HG03457 (cell line): ENCODE results near the gene PAM.
"Not testable (repeated sequence)": the region's sequence is repeated elsewhere in the genome, so short reads cannot be mapped to it uniquely, and the experiment has no call there.

Source experiments
- ATAC-seq: cut with Tn5 transposase; IDR thresholded peaks from one replicate; pipeline ENCODE4 v1.9.1; 2021; ENCODE audit warnings: moderate number of reproducible peaks; ENCODE audit not compliant: unreplicated experiment

Gene PAM

GRCh38 chr5:102750151-102750834, 4.8 kb upstream of the PAM start:
- ATAC-seq: no peak

- ATAC-seq: not testable (repeated sequence)
Measured at GRCh38 chr5:102751903-102752376, 3.2 kb upstream of the PAM start.

DNA sequence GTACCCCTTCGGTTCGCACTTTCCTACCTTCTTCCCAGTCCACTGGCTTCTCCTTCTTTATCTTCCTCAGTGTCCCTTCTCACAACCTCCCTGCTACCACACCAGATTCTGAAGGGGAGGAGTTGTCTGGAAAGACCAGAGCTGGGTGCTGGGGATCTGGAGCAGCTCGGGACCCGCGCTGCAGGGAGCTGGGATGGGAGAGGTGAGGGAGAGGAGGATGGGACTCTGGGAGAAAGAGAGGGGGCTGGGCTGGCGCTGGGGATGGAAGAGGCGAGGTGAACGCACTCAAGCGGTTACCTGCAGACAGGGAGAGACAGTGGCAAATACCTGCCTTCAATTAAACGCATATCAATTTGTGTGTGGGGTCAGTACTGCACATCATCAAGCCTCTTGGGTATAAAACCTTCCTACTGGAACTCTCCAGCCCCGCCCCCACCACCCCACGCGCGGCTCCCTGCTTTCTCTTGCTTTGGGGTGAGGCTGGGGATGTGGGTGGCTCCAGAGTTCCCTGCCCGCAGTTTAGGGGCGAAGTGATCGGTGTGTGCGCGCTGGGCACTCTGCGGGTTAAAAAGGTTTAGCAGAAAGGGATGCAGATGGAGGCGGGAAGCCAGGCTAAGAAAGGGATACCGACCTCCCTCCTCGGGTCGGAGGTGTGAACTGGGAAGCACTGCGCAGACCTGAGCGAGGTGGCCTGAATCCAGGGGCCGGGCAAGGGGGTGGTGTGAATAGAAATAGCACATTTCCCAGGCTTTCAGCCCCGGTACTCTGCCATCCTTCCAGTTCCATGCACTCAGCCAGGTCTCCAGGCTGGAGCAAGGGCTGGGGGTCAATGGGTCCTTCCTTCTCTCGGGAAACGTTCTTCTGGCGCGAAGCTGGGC, 977 bp upstream of the PAM start:
- no peak for ATAC-seq

- peak; percentile 79 for ATAC-seq
Measured at GRCh38 chr5:102755686-102756371, 724 bp downstream of the PAM start.

DNA sequence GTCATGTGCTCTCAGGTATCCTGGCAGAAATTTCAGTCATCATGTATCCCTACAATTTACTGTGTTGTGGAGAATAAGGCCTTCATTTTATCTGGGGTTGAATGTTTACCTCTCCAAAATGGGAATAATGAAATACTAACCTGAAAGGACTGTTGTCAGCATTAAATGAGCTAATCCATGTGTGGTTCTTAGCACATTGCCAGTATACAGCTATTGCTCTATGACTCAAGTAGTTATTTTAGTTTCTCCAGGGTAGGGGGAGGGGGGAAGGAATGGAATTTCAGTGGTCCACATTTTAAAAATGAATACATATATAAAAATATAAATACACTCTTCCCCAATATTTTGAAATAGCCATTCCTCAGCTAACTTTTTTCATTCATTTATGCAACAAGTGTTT, 3.5 kb downstream of the PAM start:
- ATAC-seq: no peak

DNA sequence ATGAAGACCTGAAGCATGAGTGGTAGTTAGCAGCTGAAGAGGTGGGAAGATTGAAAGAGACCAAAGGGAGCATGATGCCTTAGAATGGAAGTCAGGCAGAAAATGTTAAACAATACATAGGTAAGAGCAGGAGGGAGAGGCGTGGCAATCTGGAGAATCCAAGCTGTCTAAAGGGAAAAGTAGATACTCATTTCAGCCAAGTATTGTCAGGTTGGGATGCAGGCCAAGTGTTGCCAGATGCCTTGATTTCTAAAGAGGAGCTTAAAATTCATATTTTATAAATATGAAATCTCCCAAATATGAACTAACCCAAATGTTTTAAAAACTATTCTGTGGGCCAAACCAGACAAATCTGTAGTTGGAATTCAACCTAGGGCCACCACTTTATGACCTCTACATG, 4.2 kb downstream of the PAM start:
- ATAC-seq: no peak

DNA sequence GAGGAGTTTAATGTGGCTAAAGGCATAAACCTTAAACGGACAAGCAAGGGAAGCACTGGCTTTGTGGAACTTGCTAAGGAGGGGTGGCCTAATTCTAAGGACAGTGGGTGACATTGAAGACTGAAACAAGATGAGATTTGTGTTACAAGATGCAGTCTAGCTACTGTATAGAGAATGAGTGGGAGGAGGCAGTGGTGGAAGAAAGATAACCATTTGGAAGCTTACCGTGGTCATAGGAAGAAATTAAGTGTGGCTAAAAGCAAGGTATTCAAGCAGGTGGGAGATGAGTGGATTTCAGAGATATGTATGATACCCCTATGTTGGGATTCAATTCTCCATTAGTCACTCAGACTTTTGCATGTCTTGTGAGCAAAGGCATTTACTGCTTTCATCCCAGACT, 4.6 kb downstream of the PAM start:
- ATAC-seq: no peak

- no peak for ATAC-seq
Measured at GRCh38 chr5:102760815-102761214, 5.7 kb downstream of the PAM start.

- ATAC-seq: peak; percentile 74
Measured at GRCh38 chr5:102762095-102762534, 7.0 kb downstream of the PAM start.

GRCh38 chr5:102762562-102763227, 7.6 kb downstream of the PAM start:
- ATAC-seq: no peak

GRCh38 chr5:102763734-102764133, 8.6 kb downstream of the PAM start:
- no peak for ATAC-seq

DNA sequence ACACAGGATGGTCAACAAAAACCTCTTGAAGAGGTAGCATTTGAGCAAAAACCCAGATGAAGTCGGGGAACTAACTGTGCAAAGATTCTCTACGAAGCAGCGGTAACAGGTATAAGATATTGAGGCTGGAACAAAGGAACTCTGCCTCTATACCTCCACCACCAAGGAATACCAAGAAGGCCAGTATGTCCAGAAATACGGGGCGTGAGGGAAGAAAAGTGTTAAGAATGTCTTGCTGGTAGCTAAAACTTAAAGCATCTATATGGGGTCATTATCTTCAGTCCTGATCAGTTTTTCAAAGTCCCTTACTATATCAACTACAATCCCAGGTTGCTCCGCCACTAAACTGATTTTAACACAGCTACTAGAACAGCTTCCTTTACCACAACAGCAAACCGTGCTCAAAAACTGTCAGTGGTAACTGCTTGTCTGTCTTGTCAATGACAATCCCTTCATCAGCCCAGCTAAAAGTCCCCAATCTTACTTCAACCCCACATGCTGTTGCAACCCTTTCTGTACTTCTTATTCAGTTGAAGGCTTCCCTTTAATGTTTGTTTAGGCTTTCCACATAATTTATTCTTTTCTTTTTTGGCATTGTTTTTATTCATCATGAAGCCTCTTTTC, 9.4 kb downstream of the PAM start:
- ATAC-seq: no peak

DNA sequence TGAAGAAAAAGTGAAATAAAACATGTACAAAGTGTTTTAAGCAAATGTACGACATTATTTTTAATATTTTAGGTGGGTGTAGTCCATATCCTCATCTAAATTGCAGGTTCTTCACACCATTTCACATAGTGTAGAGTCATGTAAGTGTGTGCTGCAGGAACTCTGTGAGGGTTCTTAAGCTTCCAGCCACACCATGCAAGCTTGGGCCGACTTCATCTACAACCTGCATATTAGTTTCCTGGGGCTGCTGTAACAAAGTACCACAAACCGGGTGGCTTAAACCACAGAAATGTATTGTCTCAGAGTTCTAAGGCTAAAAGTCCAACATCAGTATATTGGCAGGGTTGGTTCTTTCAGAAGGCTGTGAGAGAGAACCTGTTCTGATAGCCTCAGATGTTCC, 10.2 kb downstream of the PAM start:
- ATAC-seq: no peak

DNA sequence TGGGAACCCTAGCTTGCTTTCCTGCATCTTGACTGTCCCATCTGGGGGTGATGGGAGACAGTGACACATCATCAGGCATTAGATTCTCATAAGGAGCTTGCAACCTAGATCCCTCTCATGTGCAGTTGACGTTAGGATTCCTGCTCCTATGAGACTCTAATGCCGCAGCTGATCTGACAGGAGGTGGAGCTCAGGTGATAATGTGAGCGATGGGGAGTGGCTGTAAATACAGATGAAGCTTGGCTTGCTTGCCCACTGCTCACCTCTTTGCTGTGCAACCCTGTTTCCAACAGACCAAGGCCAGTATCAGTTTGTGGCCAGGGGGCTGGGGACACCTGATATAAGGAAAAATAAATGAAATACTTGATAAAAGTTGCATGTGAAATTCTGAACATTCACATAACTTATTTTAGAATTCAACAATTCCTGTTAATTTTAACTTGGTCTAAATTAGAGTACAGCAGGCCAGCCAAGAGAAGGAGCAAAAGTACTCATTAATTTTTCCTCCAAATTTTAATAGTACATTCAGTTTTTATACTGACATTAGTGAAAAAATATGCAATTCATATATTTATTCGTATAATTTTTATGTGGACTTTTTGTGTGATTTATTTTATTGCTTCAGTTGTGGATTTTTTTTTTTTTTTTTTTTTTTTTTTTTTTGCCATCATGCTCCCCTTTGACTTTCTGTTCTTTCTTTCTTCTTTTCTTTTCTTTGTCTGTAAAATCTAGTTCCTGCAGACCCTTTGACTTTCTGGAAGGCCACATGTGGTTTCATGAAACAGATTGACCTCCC, 11.4 kb downstream of the PAM start:
- no peak for ATAC-seq

DNA sequence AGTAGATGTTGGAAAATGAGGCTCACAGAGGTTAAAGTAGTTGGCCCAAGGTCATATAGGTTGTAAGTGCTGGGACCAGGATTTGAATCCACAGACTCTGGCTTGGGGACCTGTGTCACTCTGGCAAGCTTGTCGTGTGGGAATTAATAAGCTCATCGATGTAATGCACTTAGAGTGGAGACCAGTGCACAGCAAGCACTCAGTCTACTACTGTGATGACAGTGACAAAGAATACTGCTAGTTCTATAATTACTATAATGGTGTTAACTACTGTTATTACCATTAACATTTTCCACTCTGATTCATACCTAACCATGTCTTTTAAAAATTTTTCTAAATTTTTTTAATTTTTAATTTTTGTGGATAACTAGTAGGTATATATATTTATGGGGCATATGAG, 12.8 kb downstream of the PAM start:
- ATAC-seq: no peak

- no peak for ATAC-seq
Measured at GRCh38 chr5:102770803-102771202, 15.7 kb downstream of the PAM start.

DNA sequence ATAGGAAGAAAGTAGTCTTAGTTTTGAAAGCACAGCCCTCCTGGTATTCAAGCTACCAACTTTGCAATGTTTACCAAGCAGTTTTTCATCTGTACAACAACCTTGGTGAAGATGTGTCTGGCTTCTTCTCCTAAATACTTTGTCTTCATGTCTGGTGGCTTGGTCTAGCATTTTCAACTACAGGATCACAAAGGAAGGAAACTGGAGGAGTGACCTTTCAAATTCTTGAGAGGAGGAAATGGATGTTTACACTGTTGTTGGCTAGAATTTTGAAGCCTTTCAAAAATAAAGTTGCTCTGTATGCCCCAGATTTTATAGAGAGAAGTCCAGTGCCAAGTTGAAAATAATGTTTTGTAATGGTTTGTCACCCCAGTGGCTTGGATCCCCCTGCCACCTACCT, 16.3 kb downstream of the PAM start:
- no peak for ATAC-seq

DNA sequence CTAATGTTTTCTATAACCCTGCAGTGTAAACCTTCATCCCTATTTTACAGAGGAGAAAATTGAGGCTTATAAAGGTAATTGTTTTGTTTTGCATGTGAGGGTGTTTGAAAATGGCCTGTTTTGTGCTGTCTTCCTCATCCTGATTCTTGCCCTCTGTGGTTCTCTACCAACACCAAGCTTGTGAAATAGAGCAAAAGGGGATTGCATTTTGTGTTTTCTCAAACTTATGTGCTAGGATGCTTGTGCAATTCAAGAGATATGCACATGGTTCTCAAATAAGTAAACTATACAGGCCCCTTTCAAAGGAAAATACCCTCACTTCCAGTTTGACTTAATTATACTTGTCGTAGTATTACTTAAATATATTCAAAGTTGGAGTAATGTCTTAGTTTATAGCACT, 17.2 kb downstream of the PAM start:
- ATAC-seq: no peak

GRCh38 chr5:102773133-102773532, 18.0 kb downstream of the PAM start:
- ATAC-seq: no peak

DNA sequence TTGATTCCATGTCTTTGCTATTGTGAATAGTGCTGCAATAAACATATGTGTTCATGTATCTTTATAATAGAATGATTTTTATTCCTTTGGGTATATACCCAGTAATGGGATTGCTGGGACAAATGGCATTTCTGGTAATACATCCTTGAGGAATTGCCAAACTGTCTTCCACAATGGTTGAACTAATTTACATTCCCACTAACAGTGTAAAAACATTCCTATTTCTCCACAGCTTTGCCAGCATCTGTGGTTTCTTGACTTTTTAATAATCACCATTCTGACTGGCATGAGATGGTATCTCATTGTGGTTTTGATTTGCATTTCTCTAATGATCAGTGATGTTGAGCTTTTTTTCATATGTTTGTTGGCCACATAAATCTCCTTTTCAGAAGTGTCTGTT, 20.7 kb downstream of the PAM start:
- not testable (repeated sequence) for ATAC-seq
